Measurements from ENCODE around the gene AKAP1.

- no peak for TF ChIP-seq CTCF (conservative IDR thresholded peaks at IDR 0.05; ENCODE audit: low read length)
- TF ChIP-seq EZH2phosphoT487 (IDR thresholded peaks at IDR 0.05; ENCODE audit: borderline replicate concordance, low read depth, low read length): no peak
These were observed 17.9 kb upstream of the AKAP1 start for GRCh38 chr17:57067162-57067561.
